Lung (tissue), 12 donors: ENCODE measurements around the gene SERBP1. TPM values are rescaled to one million over a fixed set of nuclear protein-coding genes. Genes with fewer than 3 reads are reported as not detected.

ENCODE experiments used
- ATAC-seq: fragments of 200-7000 bp; cut with Tn5 transposase; one replicate; pipeline ENCODE4 v1.9.1; 2020; ENCODE audit warnings: moderate number of reproducible peaks; ENCODE audit not compliant: insufficient read depth, low FRiP score
- DNase-seq, 3 donors: peaks; one replicate each; pipeline ENCODE4 v3.0.0-alpha.2; 2013 to 2017
- H3K27ac ChIP-seq, 2 donors: one replicate each; pipeline ENCODE4 v1.5.1; 2013; ENCODE audit warnings: mild to moderate bottlenecking in 2 of 2, moderate library complexity in 2 of 2, control low read depth in 1 of 2, inconsistent platforms in 1 of 2, low read depth in 1 of 2, low read length in 1 of 2
- H3K27me3 ChIP-seq, 3 donors: one replicate each; pipeline ENCODE4 v1.5.1; 2013; ENCODE audit warnings: low read length in 2 of 3; ENCODE audit not compliant: control insufficient read depth in 3 of 3, insufficient read depth in 3 of 3
- H3K36me3 ChIP-seq, 4 donors: one replicate each; pipeline ENCODE4 v1.5.1; 2013; ENCODE audit warnings: low read length in 4 of 4, mild to moderate bottlenecking in 1 of 4, moderate library complexity in 1 of 4; ENCODE audit not compliant: control insufficient read depth in 4 of 4, insufficient read depth in 4 of 4
- H3K4me1 ChIP-seq, 5 donors: one replicate each; pipeline ENCODE4 v1.5.1; 2013; ENCODE audit warnings: low read length in 5 of 5, mild to moderate bottlenecking in 2 of 5, moderate library complexity in 1 of 5; ENCODE audit not compliant: control insufficient read depth in 5 of 5, insufficient read depth in 5 of 5
- H3K4me3 ChIP-seq: one replicate; pipeline ENCODE4 v1.5.1; 2013; ENCODE audit warnings: mild to moderate bottlenecking, control low read depth, moderate library complexity
- H3K9ac ChIP-seq, 2 donors: one replicate each; pipeline ENCODE4 v1.5.1; 2013; ENCODE audit warnings: low read length in 2 of 2, control low read depth in 1 of 2; ENCODE audit not compliant: insufficient read depth in 1 of 2
- H3K9me3 ChIP-seq, 4 donors: one replicate each; pipeline ENCODE4 v1.5.1; 2013; ENCODE audit warnings: low read length in 3 of 4, mild to moderate bottlenecking in 1 of 4, moderate library complexity in 1 of 4; ENCODE audit not compliant: control insufficient read depth in 4 of 4, insufficient read depth in 3 of 4
- WGBS, 2 donors: extraction: QIAGEN DNeasy Blood & Tissue Kit; methylation state at CpG; one replicate each; pipeline ENCODE4 v1.1.7; 2013; 5-methylcytosine and 5-hydroxymethylcytosine counted together
- polyA plus RNA-seq, 2 donors: library from polyadenylated mRNA; stranded (reverse); fragments of 200-250 nt; gene quantifications; one replicate each; pipeline ENCODE4 v1.2.1, GENCODE V29; 2013
- total RNA-seq, 2 donors: library from RNA; depleted of rRNA in 1 of 2; stranded (reverse); fragments of >200 nt in 1 of 2; gene quantifications; one replicate each; pipeline ENCODE4 v1.2.1, GENCODE V29; 2014 to 2021
- TF ChIP-seq, protein P1 (sequence below): IDR thresholded peaks from 2 replicates; pipeline ENCODE4 v1.5.1; 2012; ENCODE audit warnings: mild to moderate bottlenecking; ENCODE audit errors: control extremely low read depth, extremely low read depth
- donor health status: control.
- donor health status: control.
- donor health status: Bipolar disorder and iron deficiency.
- donor health status: healthy.
- donor health status: DM: yes; HTN: yes; CAD: no.

SERBP1 gene
- total and polyA plus RNA-seq, 4 donors: 72.2 to 220 (median 149) TPM

DNA sequence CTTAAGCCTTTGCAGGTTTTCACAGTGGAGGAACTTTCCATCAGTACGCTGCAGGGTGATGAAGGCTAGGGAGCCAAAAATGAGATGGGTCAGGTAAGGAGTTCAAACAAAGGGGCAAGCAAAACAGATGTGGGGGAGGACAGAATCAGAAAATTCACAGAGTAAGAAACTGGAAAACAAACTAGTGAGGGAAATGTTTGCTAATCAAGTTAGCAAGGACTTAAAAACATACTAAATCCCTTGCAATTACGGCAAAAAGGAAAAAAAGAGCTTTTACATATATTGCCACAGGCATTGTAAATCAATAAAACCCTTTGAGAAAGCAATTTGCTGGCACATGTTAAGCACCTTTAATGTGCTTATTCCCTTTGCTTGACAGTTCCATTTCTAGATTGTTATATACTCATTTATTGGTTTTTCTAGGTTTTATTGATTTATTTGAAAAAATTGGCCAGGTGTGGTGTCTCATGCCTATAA lies 45.8 kb upstream of the SERBP1 start:
- H3K9me3 ChIP-seq: no peaks in the 10 kb centered on the region
- peaks cover 0 to 4% (median 0%) of the 10 kb centered on the region in 5 donors for H3K4me1 ChIP-seq
- H3K27me3 ChIP-seq: no peaks in the 10 kb centered on the region
- DNase-seq (no peak), ATAC-seq (no peak)
- TF ChIP-seq, protein P1, sequence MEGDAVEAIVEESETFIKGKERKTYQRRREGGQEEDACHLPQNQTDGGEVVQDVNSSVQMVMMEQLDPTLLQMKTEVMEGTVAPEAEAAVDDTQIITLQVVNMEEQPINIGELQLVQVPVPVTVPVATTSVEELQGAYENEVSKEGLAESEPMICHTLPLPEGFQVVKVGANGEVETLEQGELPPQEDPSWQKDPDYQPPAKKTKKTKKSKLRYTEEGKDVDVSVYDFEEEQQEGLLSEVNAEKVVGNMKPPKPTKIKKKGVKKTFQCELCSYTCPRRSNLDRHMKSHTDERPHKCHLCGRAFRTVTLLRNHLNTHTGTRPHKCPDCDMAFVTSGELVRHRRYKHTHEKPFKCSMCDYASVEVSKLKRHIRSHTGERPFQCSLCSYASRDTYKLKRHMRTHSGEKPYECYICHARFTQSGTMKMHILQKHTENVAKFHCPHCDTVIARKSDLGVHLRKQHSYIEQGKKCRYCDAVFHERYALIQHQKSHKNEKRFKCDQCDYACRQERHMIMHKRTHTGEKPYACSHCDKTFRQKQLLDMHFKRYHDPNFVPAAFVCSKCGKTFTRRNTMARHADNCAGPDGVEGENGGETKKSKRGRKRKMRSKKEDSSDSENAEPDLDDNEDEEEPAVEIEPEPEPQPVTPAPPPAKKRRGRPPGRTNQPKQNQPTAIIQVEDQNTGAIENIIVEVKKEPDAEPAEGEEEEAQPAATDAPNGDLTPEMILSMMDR: no peak
- no peak overlapping the region for H3K9ac ChIP-seq
- H3K4me3 ChIP-seq: no peak overlapping the region
- WGBS, 2 donors: 95% methylated on average over 2 of the region's 2 CpGs
- H3K27ac ChIP-seq: no peak overlapping the region
- H3K36me3 ChIP-seq: no peaks in the 10 kb centered on the region

DNA sequence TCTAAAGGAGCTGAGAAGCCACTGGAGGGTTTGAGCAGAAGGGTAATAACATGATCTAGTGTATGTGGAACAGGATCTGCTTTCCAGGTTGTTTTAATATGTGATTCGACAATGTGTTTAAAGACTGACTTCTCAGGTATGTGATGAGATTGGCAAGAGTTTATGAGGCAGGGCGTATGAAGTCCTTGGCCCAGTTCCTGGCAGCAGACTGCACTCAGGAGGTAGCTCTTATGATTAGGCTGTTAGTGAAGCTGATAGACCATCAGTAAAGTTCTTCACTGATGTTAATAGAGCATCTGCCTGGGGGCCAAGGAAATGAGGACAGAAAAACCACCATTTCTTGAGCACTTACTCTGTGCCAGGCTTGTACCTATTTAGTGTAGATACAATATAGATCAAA lies 41.9 kb upstream of the SERBP1 start:
- no peak overlapping the region for H3K27ac ChIP-seq
- TF ChIP-seq, protein P1: no peak

DNA sequence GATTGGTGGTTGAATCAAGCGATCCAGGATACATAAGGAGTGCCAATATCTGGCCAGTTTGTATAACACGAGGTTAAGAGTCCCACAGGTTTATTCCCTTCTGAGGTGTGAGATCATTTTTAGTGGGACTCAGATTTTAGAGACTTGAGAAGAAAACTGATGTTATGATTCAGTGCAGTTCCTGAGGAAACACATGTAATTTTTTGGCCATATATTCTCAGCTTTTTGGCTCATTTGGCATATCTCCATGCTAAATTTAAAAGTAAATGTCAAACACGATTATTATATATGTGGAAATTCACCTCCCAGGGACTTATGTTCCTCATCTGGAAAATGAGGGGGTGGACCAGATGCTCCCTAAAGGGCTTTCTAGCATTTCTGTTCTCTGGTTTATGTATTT lies 39.2 kb upstream of the SERBP1 start:
- DNase-seq: no peak
- Histone ChIP-seq H3K9me3 (no peaks in the 10 kb centered on the region), H3K27ac (no peak overlapping the region), H3K4me3 (no peak overlapping the region), H3K27me3 (peaks cover 0 to 2% (median 0%) of the 10 kb centered on the region in 3 donors), H3K9ac (no peak overlapping the region), H3K4me1 (peaks cover 0 to 4% (median 0%) of the 10 kb centered on the region in 5 donors), H3K36me3 (no peaks in the 10 kb centered on the region)
- ATAC-seq: no peak
- 69 to 86% methylated on average over 3 of the region's 3 CpGs for WGBS, 2 donors
- TF ChIP-seq, protein P1: no peak

More for the DNA sequence above, 41.9 kb upstream of the SERBP1 start:
- peaks cover 0 to 4% (median 0%) of the 10 kb centered on the region in 5 donors for H3K4me1 ChIP-seq
- 72 to 82% methylated on average over 2 of the region's 2 CpGs for WGBS, 2 donors
- no peaks in the 10 kb centered on the region for H3K27me3 ChIP-seq
- no peak overlapping the region for H3K4me3 ChIP-seq
- no peaks in the 10 kb centered on the region for H3K9me3 ChIP-seq
- H3K36me3 ChIP-seq: no peaks in the 10 kb centered on the region
- no peak overlapping the region for H3K9ac ChIP-seq
- ATAC-seq: no peak
- DNase-seq: no peak

GRCh38 chr1:67468066-67468718 lies 38.0 kb upstream of the SERBP1 start:
- 69 to 70% methylated on average over 4 of the region's 4 CpGs for WGBS, 2 donors
- H3K27me3 ChIP-seq: peaks cover 0 to 2% (median 0%) of the 10 kb centered on the region in 3 donors
- no peak overlapping the region for H3K9ac ChIP-seq
- no peaks in the 10 kb centered on the region for H3K9me3 ChIP-seq
- DNase-seq: no peak
- no peak overlapping the region for H3K4me3 ChIP-seq
- no peaks in the 10 kb centered on the region for H3K36me3 ChIP-seq
- no peak overlapping the region for H3K27ac ChIP-seq
- TF ChIP-seq, protein P1: no peak
- peaks cover 0 to 9% (median 4%) of the 10 kb centered on the region in 5 donors for H3K4me1 ChIP-seq
- no peak for ATAC-seq
